GM12878 (cell line): ENCODE data around the gene KIAA1671. TPM values are rescaled to one million over a fixed set of nuclear protein-coding genes. Genes with fewer than 3 reads are reported as not detected.

Source experiments
- ATAC-seq: fragments of 200-7000 bp; cut with Tn5 transposase; 3 replicates; pipeline ENCODE4 v1.9.1; 2020; ENCODE audit warnings: mild to moderate bottlenecking, moderate library complexity
- BruUV-seq: library from RNA; stranded (reverse); fragments of 400-500 nt; replicated peaks from 2 replicates; lab custom pipeline; 2021; lab: Mats Ljungman, UMichigan
- CTCF ChIA-PET: fragments of 300-600 bp; sonication (Branson Sonifier 250); formaldehyde crosslinking; extraction: SDS; loops from one replicate; lab custom pipeline; 2021; ENCODE audit warnings: inconsistent platforms; lab: Yijun Ruan, JAX
- POLR2A ChIA-PET: fragments of 350-600 bp; formaldehyde crosslinking; extraction: SDS; loops from one replicate; lab custom pipeline; 2021; ENCODE audit warnings: inconsistent platforms; lab: Charles Lee
- RAD21 ChIA-PET: fragments of 300-600 bp; sonication (Branson Sonifier 250); formaldehyde crosslinking; loops from one replicate; lab custom pipeline; 2023; ENCODE audit warnings: antibody characterized with exemption; ENCODE audit not compliant: unreplicated experiment; lab: Charles Lee
- SMC1A ChIA-PET: fragments of 300-600 bp; sonication (Branson Sonifier 250); formaldehyde crosslinking; loops from one replicate; lab custom pipeline; 2023; ENCODE audit not compliant: unreplicated experiment, uncharacterized antibody; lab: Charles Lee
- DNase-seq: peaks from one replicate; pipeline ENCODE4 v3.0.0-alpha.2; 2011; ENCODE audit warnings: low read depth, low spot score
- FAIRE-seq: peaks from 3 replicates; lab custom pipeline; 2011; peaks lifted over from hg19 to GRCh38; lab: Jason Lieb, UNC
- H2AFZ ChIP-seq: 2 replicates; pipeline ENCODE4 v1.6.0; 2011; ENCODE audit warnings: low read depth, low read length, control low read depth; ENCODE audit not compliant: control insufficient read depth
- H3K27ac ChIP-seq: 2 replicates; pipeline ENCODE4 v1.5.1; 2011; ENCODE audit warnings: control low read depth; ENCODE audit not compliant: control insufficient read depth, insufficient read depth
- H3K27me3 ChIP-seq, 2 experiments: replicated peaks in 1 of 2; 2 replicates each; pipeline versions ENCODE4 v1.6.0 to v1.6.1; 2011; ENCODE audit warnings: low read length in 1 of 2; ENCODE audit not compliant: control insufficient read depth in 2 of 2, insufficient read depth in 2 of 2
- H3K36me3 ChIP-seq, 2 experiments: 2 replicates each; pipeline ENCODE4 v1.5.1; 2011; ENCODE audit warnings: low read length in 1 of 2; ENCODE audit not compliant: control insufficient read depth in 2 of 2, insufficient read depth in 2 of 2
- H3K4me1 ChIP-seq: 2 replicates; pipeline ENCODE4 v1.6.1; 2011; ENCODE audit warnings: mild to moderate bottlenecking, low read length, moderate library complexity, mixed read lengths; ENCODE audit not compliant: control insufficient read depth, insufficient read depth
- H3K4me2 ChIP-seq: 2 replicates; pipeline ENCODE4 v1.6.0; 2011; ENCODE audit warnings: control low read depth; ENCODE audit not compliant: control insufficient read depth, insufficient read depth
- H3K4me3 ChIP-seq: fragments of 200-600 bp; sonication (generic); 2 replicates; pipeline ENCODE4 v1.5.1; 2016
- H3K79me2 ChIP-seq: 2 replicates; pipeline ENCODE4 v1.6.0; 2011; ENCODE audit warnings: low read length; ENCODE audit not compliant: control insufficient read depth, insufficient read depth
- H3K9ac ChIP-seq: 2 replicates; pipeline ENCODE4 v1.8.0; 2011; ENCODE audit warnings: low read length, control low read depth, mixed read lengths; ENCODE audit not compliant: control insufficient read depth, insufficient read depth
- H3K9me3 ChIP-seq: replicated peaks from 3 replicates; pipeline ENCODE4 v1.5.1; 2011; ENCODE audit warnings: mild to moderate bottlenecking, low read length; ENCODE audit not compliant: control insufficient read depth, insufficient read depth
- H4K20me1 ChIP-seq: 2 replicates; pipeline ENCODE4 v1.6.0; 2011; ENCODE audit not compliant: control insufficient read depth, insufficient read depth
- EED ChIP-seq: sonication (generic); IDR thresholded peaks from 2 replicates; pipeline ENCODE4 v1.6.1; 2016; ENCODE audit warnings: antibody characterized with exemption, low read depth
- HCFC1 ChIP-seq: fragments of 150-350 bp; IDR thresholded peaks from 2 replicates; pipeline ENCODE4 v1.6.1; 2014; ENCODE audit warnings: low read length
- HDGF ChIP-seq: fragments of 450-650 bp; IDR thresholded peaks from 2 replicates; pipeline ENCODE4 v1.6.1; 2016; ENCODE audit warnings: antibody characterized with exemption
- KLF5 ChIP-seq: fragments of 450-650 bp; IDR thresholded peaks from 2 replicates; pipeline ENCODE4 v1.6.1; 2014; ENCODE audit warnings: mild to moderate bottlenecking; ENCODE audit not compliant: partially characterized antibody
- NR2F1 ChIP-seq: fragments of 450-650 bp; conservative IDR thresholded peaks from 2 replicates; pipeline ENCODE4 v1.6.1; 2017; ENCODE audit warnings: mild to moderate bottlenecking
- RAD21 ChIP-seq: IDR thresholded peaks from 2 replicates; pipeline ENCODE4 v1.6.1; 2011; ENCODE audit warnings: mild to moderate bottlenecking, low read depth, low read length, moderate library complexity; ENCODE audit not compliant: insufficient read depth
- RAD51 ChIP-seq: fragments of 450-650 bp; IDR thresholded peaks from 2 replicates; pipeline ENCODE4 v1.6.1; 2016; ENCODE audit warnings: moderate library complexity, mild to moderate bottlenecking, inconsistent platforms
- STAT1 ChIP-seq: fragments of 450-650 bp; conservative IDR thresholded peaks from 2 replicates; pipeline ENCODE4 v1.6.1; 2014; ENCODE audit warnings: antibody characterized with exemption, mild to moderate bottlenecking
- WGBS: methylation state at CpG from one replicate; pipeline ENCODE4 v1.1.6; 2016; ENCODE audit warnings: low lambda C conversion rate; ENCODE audit not compliant: insufficient replicate concordance, insufficient coverage; ENCODE audit errors: missing lambda C conversion rate; 5-methylcytosine and 5-hydroxymethylcytosine counted together
- in situ Hi-C: fragments of 300-500 bp; cut with MboI; formaldehyde crosslinking; loops from 9 replicates; pipeline ENCODE4 v1.14.3; 2018; ENCODE audit warnings: mixed read lengths
- intact Hi-C: fragments of 100-400 bp; cut with micrococcal nuclease; formaldehyde crosslinking; loops from one replicate; pipeline ENCODE4 v1.14.2; 2022; ENCODE audit not compliant: unreplicated experiment
- polyA plus RNA-seq, 11 experiments: library from polyadenylated mRNA; depleted of rRNA in 4 of 11; unstranded in 6 of 11; stranded (reverse) in 5 of 11; fragments of >200 nt; fragmentation: Nextera tagmentation in 4 of 11; fragmentation: Illumina TruSeq in 1 of 11; extraction: Ambion mirVana in 4 of 11; extraction: Trizol in 1 of 11; gene quantifications; 1 replicate in 1 of 11; 2 replicates in 10 of 11; pipeline versions ENCODE4 v1.2.1 to v1.2.3, GENCODE V29; 2011 to 2016; ENCODE audit warnings: inconsistent platforms in 2 of 11, missing spikeins in 2 of 11, low read depth in 1 of 11
- total RNA-seq, 4 experiments: library from RNA; depleted of rRNA in 3 of 4; stranded (reverse); fragments of >200 nt in 3 of 4; fragmentation: Illumina TruSeq in 1 of 4; extraction: Trizol in 1 of 4; gene quantifications; 2 replicates each; pipeline versions ENCODE4 v1.2.1 to v1.2.3, GENCODE V29; 2013 to 2021
- TF ChIP-seq, protein P1 (sequence below): fragments of 450-650 bp; IDR thresholded peaks from 2 replicates; pipeline ENCODE4 v1.6.1; 2016; ENCODE audit warnings: mild to moderate bottlenecking
- TF ChIP-seq, protein P2 (sequence below): IDR thresholded peaks from 2 replicates; pipeline ENCODE4 v1.6.1; 2011; ENCODE audit warnings: low read depth, mild to moderate bottlenecking, low read length, moderate library complexity, borderline replicate concordance; ENCODE audit errors: extremely low read depth

KIAA1671 gene
- total and polyA plus RNA-seq, 10 of the 15 experiments (the other 5 are each of a cell fraction or from before 2014, with no cell fraction given) = 0.05 to 2.7 (median 0.33) TPM

DNA sequence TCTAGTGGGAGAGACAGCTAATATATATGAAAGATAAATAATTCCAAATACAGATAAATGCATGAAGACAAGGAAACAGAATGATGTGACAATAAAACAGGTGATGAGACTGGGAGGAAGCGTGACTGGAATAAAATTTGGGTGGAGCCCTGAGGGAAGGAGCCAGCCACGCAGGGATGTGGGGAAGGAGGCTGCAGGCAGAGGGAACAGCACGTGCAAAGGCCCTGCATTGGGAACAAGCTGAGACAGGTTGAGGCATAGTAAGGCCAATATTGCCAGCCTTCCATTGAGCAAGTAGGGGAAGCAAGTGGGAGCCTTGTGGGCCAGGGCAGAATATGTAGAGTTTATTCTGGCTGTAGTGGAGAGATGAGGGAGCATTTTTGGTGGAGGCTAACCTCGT is 139.6 kb downstream of the KIAA1671 start:
- BruUV-seq = no TSS peak
- Histone ChIP-seq H3K36me3 (no peaks in the 10 kb centered on the region), H3K9me3 (no peaks in the 10 kb centered on the region), H3K4me3 (no peak overlapping the region), H4K20me1 (no peaks in the 10 kb centered on the region), H3K9ac (no peak overlapping the region), H3K27me3 (no peaks in the 10 kb centered on the region), H3K4me1 (no peaks in the 10 kb centered on the region), H3K79me2 (no peaks in the 10 kb centered on the region), H2AFZ (no peak overlapping the region), H3K27ac (no peak overlapping the region), H3K4me2 (no peak overlapping the region)
- DNase-seq = no peak
- SMC1A ChIA-PET = no interaction called here
- POLR2A ChIA-PET = no interaction called here
- CTCF ChIA-PET = no interaction called here
- RAD21 ChIA-PET = no interaction called here
- no peak for FAIRE-seq
- in situ Hi-C loops (no loop called here), intact Hi-C loops (no loop called here)
- WGBS = 14% methylated on average over 4 of the region's 4 CpGs
- ATAC-seq = no peak
- TF ChIP-seq, protein P1, sequence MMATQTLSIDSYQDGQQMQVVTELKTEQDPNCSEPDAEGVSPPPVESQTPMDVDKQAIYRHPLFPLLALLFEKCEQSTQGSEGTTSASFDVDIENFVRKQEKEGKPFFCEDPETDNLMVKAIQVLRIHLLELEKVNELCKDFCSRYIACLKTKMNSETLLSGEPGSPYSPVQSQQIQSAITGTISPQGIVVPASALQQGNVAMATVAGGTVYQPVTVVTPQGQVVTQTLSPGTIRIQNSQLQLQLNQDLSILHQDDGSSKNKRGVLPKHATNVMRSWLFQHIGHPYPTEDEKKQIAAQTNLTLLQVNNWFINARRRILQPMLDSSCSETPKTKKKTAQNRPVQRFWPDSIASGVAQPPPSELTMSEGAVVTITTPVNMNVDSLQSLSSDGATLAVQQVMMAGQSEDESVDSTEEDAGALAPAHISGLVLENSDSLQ = no peak
- TF ChIP-seq RAD51 = no peak

DNA sequence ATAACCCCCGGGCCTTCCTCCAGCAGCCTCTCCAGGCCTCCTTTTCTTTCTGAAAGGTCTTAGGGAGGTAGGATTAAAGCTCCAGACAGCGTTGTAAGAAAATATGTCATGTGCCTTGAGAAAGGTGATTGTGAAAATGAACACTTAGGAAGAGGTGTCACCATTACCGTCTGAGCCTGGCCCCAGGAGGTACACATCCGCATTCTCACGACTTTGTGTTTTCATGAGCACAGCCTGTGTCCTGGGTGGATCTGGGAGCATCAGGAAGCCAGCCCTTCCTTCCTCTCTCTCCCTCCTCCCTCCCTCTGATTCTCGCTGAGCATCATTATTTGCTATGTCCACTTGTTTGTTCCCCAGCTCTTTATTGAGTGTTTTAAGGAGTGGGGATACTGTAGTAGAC is 142.1 kb downstream of the KIAA1671 start:
- Histone ChIP-seq H3K4me2 (no peak overlapping the region), H3K27ac (no peak overlapping the region), H3K79me2 (no peaks in the 10 kb centered on the region), H3K27me3 (no peaks in the 10 kb centered on the region), H2AFZ (no peak overlapping the region), H3K9me3 (no peaks in the 10 kb centered on the region), H3K36me3 (no peaks in the 10 kb centered on the region), H3K4me1 (no peaks in the 10 kb centered on the region), H3K9ac (no peak overlapping the region), H3K4me3 (no peak overlapping the region), H4K20me1 (no peaks in the 10 kb centered on the region)
- intact Hi-C loops = no loop called here
- no TSS peak for BruUV-seq
- 51% methylated on average over 5 of the region's 6 CpGs for WGBS
- CTCF ChIA-PET = interaction anchor here (0.6 to 1.5 kb wide), 3 partner anchors 13 to 37 kb away, joined by 3 to 4 read pairs (median 3); no protein-coding TSS in a partner anchor
- RAD21 ChIA-PET = no interaction called here
- DNase-seq (no peak), ATAC-seq (no peak), FAIRE-seq (no peak)
- TF ChIP-seq EED (no peak), NR2F1 (no peak), STAT1 (no peak), KLF5 (no peak), RAD21 (no peak), HCFC1 (no peak), HDGF (no peak)
- TF ChIP-seq, protein P2, sequence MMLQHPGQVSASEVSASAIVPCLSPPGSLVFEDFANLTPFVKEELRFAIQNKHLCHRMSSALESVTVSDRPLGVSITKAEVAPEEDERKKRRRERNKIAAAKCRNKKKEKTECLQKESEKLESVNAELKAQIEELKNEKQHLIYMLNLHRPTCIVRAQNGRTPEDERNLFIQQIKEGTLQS = no peak
- POLR2A ChIA-PET = no interaction called here
- in situ Hi-C loops = no loop called here
- SMC1A ChIA-PET = interaction anchor here (0.8 to 1.4 kb wide), 2 partner anchors 11 to 18 kb away, joined by 3 to 4 read pairs; no protein-coding TSS in a partner anchor
